NCI-H748 (cell line): Measurements from ENCODE around the gene MIGA2.
"Not testable (repeated sequence)": the region's sequence is repeated elsewhere in the genome, so short reads cannot be mapped to it uniquely, and the experiment has no call there.

Source experiments
- DNase-seq: peaks from one replicate; lab custom pipeline; 2025; ENCODE audit not compliant: unreplicated experiment; lab: John Stamatoyannopoulos, UW

The MIGA2 gene, protein sequence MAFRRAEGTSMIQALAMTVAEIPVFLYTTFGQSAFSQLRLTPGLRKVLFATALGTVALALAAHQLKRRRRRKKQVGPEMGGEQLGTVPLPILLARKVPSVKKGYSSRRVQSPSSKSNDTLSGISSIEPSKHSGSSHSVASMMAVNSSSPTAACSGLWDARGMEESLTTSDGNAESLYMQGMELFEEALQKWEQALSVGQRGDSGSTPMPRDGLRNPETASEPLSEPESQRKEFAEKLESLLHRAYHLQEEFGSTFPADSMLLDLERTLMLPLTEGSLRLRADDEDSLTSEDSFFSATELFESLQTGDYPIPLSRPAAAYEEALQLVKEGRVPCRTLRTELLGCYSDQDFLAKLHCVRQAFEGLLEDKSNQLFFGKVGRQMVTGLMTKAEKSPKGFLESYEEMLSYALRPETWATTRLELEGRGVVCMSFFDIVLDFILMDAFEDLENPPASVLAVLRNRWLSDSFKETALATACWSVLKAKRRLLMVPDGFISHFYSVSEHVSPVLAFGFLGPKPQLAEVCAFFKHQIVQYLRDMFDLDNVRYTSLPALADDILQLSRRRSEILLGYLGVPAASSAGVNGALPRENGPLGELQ

DNA sequence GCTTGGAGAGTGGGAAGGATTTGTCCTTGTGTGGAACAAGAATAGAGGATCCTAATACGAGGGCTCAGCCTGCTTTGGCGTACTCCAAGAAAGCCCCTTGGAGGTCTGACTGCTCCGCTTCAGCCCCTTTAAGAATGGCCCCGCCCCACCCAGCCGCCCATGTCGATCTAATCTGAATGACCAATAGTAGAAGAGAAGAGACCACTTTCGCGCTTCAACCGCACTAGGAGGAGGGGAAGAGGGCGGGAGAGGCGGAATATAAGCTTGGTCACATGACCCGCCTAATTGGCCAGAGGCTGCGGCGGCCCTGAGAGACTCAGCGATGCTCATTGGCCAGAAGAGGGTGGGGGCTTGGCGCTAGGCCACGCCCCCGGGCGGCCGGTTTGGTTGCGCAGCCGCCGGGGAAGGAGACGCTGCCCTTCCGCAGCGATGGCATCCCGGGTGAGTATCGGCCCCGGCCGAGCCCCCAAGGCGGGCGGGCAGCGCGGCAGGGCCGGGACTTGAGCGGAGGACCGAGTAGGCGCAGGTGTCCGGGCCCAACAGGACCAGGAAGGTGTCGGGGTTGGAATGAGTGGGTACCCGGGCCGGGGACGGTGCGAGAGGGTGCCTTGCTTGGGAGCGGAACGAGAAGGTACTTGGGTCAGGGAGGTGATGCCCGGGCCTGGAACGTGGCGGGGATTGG lies at the start of gene MIGA2:
MIGA2 (plus strand) TSS at position 386 of the 682 bp plus-strand sequence. CDS start 3,969 bp downstream, outside the sequence.
- DNase-seq, result peak; percentile 100

DNA sequence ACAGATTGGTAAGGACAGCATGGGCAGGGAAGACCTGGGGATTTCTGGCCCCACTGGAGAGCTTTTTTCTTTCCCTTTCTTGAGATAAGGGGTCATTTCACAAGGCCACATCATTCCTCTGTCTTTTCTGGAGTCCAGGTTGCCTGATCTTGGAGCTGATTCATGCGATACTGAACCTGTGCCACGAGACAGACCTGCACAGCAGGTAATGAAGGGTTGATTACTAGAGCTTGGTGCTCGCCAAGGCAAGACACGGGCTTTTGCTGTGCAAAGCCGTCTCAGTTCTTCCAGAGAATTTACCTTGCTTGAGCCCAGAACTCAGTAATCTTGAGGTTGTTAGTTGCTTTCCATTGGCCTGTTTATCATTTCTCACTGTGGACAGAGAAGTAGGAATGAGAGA lies 49.8 kb upstream of the MIGA2 start:
- DNase-seq, result no peak

DNA sequence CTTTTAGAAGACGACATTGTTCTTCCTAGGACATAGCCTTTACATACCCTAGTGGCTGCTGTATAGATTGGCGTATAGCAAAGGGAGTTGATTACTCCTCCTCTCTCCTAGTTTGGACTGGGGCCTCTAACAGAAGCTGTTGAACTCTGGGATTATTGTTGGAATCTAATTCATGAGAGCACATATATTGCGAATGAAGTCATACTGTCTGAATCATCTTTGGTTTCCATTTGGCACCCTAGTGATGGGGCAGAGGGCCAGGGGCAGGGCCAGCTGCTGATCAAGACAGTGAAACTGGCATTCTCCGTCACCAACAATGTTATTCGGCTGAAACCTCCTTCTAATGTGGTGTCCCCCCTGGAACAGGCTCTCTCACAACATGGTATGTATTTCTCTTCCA lies 48.6 kb upstream of the MIGA2 start:
- no peak for DNase-seq

DNA sequence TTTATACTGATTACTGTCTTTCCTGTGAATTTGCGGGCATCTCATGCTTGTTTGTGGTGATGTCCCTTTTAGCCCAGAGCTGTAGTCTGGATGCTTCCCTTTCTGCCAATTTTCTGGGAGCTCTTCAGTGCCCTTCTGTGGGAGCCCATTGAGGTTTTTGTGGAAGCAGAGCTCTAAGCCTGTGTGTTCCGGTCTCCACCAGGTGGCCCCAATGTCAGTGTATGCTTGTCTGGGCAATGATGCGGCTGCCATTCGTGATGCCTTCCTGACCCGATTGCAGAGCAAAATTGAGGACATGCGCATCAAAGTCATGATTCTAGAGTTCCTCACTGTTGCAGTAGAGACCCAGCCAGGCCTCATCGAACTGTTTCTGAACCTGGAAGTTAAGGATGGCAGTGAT lies 43.4 kb upstream of the MIGA2 start:
- DNase-seq, result no peak

DNA sequence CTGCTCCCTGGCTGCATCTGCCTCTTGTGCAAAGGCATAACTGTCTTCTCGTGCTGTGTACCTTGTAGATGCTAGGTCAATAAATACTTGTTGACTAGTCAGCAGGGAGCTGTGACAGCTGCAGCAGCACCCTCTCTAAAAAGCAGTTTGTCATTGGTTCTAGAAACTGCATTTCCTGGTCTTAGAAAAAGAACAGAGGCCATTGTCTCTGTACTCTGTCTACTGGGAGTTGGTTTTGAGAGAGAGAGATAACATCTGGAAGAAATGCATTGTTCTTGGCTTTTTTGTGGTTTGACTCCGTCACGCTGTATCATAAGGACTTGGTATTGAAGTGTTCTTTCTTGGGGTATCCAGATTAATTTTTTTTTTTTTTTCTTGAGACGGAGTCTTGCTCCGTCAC lies 40.6 kb upstream of the MIGA2 start:
- no peak for DNase-seq

DNA sequence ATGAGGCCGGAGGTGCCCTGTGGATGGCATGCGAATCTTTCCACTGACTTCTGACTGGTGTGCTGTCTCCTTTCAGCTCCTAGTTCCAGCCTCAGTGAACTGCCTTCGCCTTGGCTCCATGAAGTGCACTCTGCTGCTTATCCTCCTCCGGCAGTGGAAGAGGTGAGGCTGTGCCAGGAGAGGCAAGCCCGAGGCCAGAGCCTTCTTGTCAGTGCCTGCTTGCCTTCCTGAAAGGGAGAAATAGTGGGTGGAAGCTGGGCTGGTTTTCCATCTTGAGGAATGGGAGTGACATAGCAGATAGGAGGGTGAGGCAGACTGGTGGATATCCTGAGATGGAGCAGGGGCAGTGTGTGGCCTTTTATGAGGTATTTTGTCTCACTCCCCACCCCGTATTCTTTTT lies 38.0 kb upstream of the MIGA2 start:
- DNase-seq, result no peak

DNA sequence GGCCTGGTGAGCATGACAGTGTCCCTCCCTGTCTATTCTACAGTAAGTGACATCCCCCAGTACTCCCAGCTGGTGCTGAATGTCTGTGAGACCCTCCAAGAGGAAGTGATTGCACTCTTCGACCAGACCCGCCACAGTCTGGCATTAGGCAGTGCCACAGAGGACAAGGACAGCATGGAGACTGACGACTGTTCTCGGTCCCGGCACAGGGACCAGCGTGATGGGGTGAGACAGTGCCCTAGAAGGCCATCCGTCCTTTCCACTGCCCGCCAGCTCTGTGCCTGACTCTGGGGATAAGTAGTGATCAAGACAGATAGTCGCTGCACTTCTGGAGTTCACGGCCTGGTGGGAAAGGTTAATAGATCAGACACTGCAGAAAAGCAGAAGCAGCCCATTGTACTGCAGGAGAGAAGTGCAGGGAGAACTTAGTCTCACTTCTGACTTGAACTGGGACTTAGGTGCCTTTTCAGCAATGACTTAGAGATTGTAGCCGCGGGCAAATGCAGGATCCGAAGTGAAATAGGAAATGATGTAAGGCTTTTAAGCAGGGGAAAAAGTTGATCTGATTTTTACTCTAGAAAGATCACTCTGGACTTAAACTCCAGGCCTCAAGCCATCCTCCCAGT lies 36.7 kb upstream of the MIGA2 start:
- no peak for DNase-seq

DNA sequence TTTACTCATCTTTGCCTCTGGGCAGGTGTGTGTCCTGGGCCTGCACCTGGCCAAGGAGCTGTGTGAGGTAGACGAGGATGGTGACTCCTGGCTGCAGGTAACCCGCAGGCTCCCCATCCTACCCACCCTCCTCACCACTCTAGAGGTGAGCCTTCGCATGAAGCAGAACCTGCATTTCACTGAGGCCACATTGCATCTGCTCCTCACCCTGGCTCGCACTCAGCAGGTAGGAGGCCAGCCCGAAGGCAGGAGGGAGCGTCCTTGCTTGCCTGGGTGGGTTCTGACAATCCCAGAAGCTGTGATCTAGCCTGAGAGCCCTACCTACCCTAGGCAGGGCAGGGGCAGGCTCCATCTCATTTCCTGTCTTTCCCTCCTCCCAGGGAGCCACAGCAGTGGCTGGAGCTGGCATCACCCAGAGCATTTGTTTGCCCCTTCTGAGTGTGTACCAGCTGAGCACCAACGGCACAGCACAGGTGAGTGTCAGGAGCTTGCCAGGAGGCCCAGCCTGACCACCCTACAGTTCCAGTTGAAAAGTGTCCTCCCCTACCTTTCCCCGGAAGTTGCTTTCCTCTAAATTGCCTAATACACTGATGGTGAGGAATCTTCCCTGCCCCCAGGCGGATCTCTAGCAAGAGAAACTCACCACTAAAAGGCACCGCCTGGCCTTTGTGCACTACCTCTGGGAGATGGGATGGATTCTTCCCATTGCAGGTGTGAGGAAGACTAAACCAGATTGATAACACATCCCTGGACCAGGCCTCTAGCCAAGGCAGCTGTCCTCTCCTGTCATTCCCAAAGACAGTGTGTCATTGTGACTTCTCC lies 34.7 kb upstream of the MIGA2 start:
- no peak for DNase-seq

DNA sequence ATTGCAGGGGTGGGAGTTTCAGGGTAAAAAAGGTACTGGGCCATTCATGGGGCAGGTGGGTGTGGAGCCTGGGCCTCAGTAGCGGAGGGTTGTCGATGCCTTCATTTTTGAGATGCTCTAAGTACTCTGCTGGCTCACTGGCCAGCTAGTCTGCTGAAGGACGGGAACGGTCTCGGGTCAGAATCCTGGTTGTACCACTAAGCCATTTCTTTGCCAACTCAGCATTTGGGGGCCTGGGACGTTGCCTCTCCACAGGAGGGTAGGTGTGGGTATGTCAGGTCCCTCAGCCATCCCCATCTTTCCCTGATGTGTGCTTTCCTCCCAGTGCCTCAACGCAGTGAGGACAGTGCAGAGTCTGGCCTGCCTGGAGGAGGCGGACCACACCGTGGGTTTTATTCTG lies 33.4 kb upstream of the MIGA2 start:
- DNase-seq, result no peak

DNA sequence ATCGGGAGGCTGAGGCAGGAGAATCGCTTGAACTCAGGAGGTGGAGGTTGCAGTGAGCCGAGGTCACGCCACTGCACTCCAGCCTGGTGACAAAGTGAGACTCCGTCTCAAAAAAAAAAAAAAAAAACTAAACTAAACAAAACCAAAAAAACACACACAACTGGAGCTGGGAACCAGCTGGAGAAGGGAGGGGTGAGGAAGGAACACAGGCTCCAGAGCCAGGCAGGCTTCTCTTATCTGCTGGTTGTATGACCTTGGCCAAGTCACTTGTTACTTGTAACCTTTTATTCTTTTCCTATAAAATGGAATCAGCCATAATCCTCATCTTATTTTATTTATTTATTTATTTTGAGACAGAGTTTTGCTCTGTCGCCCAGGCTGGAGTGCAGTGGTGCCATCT lies 32.3 kb upstream of the MIGA2 start:
- DNase-seq, result not testable (repeated sequence)

DNA sequence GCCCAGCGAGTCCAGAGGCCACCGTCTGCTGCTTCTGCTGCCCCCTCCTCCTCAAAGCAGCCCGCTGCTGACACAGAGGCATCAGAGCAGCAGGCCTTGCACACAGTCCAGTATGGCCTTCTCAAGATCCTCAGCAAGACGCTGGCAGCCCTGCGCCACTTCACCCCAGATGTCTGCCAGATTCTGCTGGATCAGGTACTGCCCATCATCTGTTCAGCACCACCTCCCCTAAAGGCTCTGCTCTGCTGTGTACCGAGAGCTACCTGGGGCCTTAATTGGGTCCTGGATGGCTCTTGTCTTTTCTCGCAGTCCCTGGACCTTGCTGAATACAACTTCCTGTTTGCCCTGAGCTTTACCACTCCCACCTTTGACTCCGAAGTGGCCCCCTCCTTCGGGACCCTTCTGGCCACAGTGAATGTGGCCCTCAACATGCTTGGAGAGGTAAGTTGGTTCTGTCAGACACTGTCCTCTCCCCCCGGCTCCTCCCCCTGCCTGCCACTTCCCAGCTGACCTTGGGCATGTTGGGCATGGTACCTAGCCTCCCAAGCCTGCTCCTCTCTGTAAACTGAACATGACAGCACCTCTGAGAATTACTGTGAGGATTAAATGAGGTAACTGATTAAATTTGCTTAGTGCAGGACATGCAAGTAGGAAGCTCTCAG lies 31.0 kb upstream of the MIGA2 start:
- no peak for DNase-seq

DNA sequence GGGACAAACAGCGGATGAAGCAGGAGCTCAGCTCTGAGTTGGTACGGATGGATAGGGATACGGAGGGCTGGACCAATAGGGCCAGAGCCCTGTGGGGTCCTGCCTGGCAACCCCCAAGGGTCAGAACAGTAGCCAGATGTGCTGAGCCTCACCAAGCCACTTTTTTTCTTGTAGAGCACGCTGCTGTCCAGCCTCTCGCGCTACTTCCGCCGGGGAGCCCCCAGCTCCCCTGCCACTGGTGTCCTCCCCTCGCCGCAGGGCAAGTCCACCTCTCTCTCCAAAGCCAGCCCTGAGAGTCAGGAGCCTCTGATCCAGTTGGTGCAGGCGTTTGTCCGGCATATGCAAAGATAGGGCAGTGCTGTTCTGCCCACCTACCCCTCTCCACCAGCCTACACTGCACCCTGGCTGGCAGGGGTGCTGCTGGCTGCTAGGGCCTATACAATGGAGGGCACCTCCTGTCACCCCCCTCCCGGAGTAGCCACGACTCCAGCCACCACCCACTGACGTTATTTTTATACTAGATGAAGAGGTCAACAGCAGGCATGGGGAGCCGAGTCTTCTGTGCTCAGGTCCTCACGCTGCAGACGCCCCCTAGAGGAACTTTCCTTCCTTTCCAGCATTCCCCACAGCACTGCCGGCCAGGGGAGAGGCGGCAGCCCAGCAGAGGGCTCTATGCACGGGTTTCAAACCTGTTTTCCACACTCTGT lies 29.9 kb upstream of the MIGA2 start:
- peak; percentile 58 for DNase-seq

DNA sequence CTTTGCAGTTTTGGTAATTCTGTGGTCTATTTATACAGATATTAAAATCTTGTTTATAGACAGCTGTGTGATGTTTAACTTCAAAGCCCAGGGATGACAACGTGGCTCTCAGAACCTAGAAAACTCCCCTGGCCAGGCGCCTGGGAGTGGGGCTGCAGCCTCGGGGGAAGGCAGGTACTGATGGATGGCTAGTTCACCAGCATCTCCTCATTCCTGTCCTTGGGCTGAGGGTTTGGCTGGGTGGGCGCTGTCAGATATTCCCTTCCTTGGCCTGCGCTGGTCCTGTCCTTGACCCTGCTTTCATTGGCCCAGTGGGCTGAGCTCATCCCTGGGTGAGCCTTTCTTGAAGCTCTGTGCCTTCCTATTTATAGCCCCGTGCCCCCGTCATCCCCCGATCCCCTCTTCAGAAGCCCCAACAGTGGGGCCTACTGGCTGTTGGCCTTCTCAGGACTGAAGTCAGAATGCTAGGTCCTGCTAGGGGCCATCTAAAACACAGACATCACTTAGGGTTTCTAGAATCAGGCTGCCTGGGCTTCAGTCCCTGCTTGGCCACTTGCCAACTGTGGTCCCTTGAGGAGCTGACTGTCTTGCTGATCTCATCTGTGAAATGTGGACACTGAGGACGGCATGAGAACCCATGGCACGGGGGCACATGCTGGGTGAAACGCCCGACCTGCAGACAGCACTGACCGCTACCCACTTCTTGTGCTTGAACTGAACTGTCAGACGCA lies 29.2 kb upstream of the MIGA2 start:
- no peak for DNase-seq

DNA sequence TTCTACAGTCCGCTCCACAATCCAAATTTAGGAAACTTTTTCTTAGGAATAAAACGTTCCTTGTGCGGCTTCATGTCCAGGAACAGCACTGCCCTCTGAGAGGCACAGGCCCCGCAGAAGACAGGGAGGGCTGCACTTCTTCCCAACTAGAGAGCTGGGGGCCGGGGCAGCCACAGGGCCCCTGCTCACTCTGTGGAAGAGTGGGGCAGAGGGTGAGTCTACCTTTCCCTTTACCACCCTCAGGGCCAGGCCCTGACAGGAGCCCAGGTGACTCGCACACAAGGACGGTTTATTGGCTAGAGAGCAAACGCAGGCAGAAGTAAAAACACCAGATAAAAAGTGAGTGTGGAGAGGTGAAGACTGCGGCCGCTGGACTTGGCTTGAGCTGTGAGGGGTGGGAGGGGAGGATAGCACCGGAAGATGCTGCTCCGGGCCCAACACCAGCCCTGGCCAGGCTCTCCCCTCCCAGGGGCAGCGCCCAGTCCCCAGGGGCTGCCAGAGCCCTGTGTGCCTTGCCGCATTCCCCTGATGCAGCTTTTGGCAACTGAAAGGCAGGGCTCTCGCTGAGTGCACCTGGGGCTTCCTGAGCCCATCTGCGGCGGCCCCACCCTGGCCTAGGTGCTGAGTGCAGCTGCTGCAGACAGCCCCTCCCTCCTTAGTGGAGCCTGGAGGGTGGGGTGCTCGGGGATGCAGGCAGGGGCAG lies 28.5 kb upstream of the MIGA2 start:
- DNase-seq, result no peak

DNA sequence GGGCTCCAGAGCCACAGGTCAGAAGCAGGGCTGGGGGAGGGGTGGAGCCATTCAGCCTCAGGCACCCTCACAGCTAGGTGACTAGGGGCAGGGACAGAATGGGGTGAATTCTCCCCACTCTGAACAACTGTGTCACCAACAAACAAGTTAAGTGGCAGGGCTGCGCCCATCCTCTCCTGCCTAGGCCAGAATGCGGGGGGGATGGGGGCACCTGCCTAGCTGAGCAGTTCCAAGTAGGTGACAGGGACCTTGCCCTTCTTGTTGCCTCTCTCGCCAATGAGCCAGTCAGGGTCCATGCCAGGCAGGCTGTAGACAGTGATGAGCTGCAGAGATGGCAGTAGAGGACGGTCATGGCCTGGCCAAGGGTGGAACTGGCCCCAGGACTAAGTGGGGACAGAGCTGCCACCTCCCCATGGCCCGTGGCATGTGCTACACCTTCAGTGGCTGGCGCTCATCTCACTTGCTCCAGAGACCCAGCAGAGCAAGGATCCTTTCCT lies 27.9 kb upstream of the MIGA2 start:
- DNase-seq, result no peak

DNA sequence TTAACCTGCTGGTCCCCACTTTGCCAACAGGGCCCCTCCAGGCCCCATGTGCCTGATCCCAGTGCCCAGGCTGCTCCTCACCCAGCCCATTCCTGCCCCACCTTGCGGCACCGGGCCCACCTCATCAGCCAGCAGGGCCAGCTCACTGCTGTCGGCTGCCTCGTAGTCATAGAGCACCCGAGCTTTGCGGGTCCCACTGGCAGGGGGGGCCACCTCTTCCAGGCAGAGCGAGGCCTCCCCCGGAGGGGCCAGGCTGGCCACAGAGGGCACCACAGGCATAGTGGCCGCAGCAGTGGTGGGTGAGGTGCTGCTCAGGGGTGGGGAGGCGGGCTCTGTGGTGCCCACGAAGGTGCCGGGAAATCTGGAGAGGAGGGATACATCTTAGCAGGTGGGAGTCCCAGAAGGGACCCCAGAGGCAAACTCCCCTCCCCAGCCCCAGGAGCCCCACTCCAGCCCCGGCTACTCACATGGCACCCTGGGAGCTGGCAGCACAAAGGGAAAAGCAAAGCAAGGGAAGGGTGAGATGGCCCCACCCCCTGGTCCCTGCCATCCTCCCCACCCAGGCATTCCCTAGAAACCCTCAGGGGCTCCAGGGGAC lies 27.3 kb upstream of the MIGA2 start:
- DNase-seq, result no peak

DNA sequence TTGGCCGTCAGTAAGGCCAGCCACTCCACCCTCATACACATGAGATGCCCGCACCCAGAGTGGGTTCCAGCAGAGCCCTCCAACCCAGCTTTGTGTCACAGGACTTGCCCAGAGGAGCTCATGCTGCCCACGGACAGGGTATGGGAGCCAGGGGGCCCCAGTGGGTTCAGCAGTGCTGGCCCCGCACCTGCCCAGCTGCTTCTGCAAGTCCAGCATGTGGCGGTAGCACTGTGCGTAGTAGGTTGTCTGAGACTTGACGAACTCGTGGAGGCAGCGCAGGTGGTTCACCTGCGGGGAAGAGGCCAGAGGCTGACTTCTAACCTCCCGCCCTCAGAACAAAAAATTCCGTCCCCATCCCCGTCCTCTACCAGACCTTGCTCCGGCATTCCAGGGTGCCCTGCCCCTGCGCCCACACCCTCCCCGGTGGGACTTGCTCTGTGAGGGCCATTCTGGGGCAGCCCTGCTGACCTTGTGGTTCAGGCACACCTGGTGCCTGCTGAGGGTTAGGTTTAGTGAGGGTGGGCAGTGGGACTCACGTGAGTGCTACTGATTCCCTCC lies 26.8 kb upstream of the MIGA2 start:
- DNase-seq, result no peak
